Activated T-helper 2 cell treated with anti-CD3 and anti-CD28 coated beads, Interferon-gamma antibody, Interleukin-2, Interleukin-4, amounts not matched to agents 10 μg/mL and 5 μg/mL and 100 μg/mL, durations not matched to agents 14 hours and 24 hours and 36 hours (primary cell): ENCODE measurements around the gene USH1G. TPM values are rescaled to one million over a fixed set of nuclear protein-coding genes. Genes with fewer than 3 reads are reported as not detected.

Source experiments
- DNase-seq: peaks from one replicate; pipeline ENCODE4 v3.0.0; 2021; ENCODE audit warnings: low spot score
- H3K27ac Mint-ChIP-seq: one replicate; pipeline ENCODE4 v1.8.0; 2021; ENCODE audit warnings: mixed read lengths
- H3K27me3 Mint-ChIP-seq: one replicate; pipeline ENCODE4 v1.8.0; 2021; ENCODE audit warnings: low read depth, mixed read lengths
- H3K36me3 Mint-ChIP-seq: one replicate; pipeline ENCODE4 v1.8.0; 2021; ENCODE audit warnings: low read depth, mixed read lengths
- H3K4me1 Mint-ChIP-seq: one replicate; pipeline ENCODE4 v1.8.0; 2021; ENCODE audit warnings: low read depth, mixed read lengths
- H3K4me3 Mint-ChIP-seq: one replicate; pipeline ENCODE4 v1.8.0; 2021; ENCODE audit warnings: low read depth, mild to moderate bottlenecking, moderate library complexity, mixed read lengths
- H3K9me3 Mint-ChIP-seq: one replicate; pipeline ENCODE4 v1.8.0; 2021; ENCODE audit warnings: mixed read lengths
- intact Hi-C: fragments of 100-400 bp; cut with micrococcal nuclease; formaldehyde crosslinking; loops from one replicate; pipeline ENCODE4 v1.15.1; 2023
- total RNA-seq: library from RNA; stranded (reverse); gene quantifications from 2 replicates; pipeline ENCODE4 v1.2.3, GENCODE V29; 2022

The USH1G gene
- total RNA-seq, 1 donor from 2014 or later = not detected

GRCh38 chr17:74879308-74879707 is 43.7 kb downstream of the USH1G start:
- Mint-ChIP-seq H3K4me1 (no peaks in the 10 kb centered on the region), H3K27ac (no peak overlapping the region), H3K27me3 (peaks cover 3% of the 10 kb centered on the region), H3K9me3 (no peaks in the 10 kb centered on the region), H3K4me3 (no peak overlapping the region), H3K36me3 (no peaks in the 10 kb centered on the region)
- intact Hi-C loops = loop anchor here (10.0 kb wide), 1 partner anchor 1645 kb away; a partner anchor contains a TSS
- DNase-seq = no peak

GRCh38 chr17:74878658-74879057 is 44.4 kb downstream of the USH1G start:
- no peaks in the 10 kb centered on the region for H3K36me3 Mint-ChIP-seq
- intact Hi-C loops = loop anchor here (10.0 kb wide), 1 partner anchor 1644 kb away; a partner anchor contains a TSS
- peaks cover 6% of the 10 kb centered on the region for H3K4me1 Mint-ChIP-seq
- H3K4me3 Mint-ChIP-seq = no peak overlapping the region
- H3K9me3 Mint-ChIP-seq = no peaks in the 10 kb centered on the region
- no peak overlapping the region for H3K27ac Mint-ChIP-seq
- H3K27me3 Mint-ChIP-seq = peaks cover 3% of the 10 kb centered on the region
- DNase-seq = no peak

GRCh38 chr17:74877592-74878548 is 45.2 kb downstream of the USH1G start:
- no peaks in the 10 kb centered on the region for H3K36me3 Mint-ChIP-seq
- peaks cover 3% of the 10 kb centered on the region for H3K27me3 Mint-ChIP-seq
- no peak for DNase-seq
- no peak overlapping the region for H3K27ac Mint-ChIP-seq
- peaks cover 6% of the 10 kb centered on the region for H3K4me1 Mint-ChIP-seq
- intact Hi-C loops = loop anchor here (10.0 kb wide), 1 partner anchor 1643 kb away; a partner anchor contains a TSS
- H3K4me3 Mint-ChIP-seq = no peak overlapping the region
- H3K9me3 Mint-ChIP-seq = no peaks in the 10 kb centered on the region

GRCh38 chr17:74875977-74876593 is 47.0 kb downstream of the USH1G start:
- Mint-ChIP-seq H3K36me3 (peaks cover 4% of the 10 kb centered on the region), H3K4me1 (peaks cover 17% of the 10 kb centered on the region), H3K4me3 (no peak overlapping the region), H3K9me3 (no peaks in the 10 kb centered on the region), H3K27ac (no peak overlapping the region), H3K27me3 (peaks cover 3% of the 10 kb centered on the region)
- intact Hi-C loops = loop anchor here (10.0 kb wide), 1 partner anchor 1641 kb away; a partner anchor contains a TSS
- DNase-seq = no peak

- peaks cover 17% of the 10 kb centered on the region for H3K4me1 Mint-ChIP-seq
- no peak overlapping the region for H3K4me3 Mint-ChIP-seq
- no peak overlapping the region for H3K27ac Mint-ChIP-seq
- DNase-seq = no peak
- H3K36me3 Mint-ChIP-seq = peaks cover 4% of the 10 kb centered on the region
- intact Hi-C loops = loop anchor here (10.0 kb wide), 1 partner anchor 1641 kb away; a partner anchor contains a TSS
- peaks cover 3% of the 10 kb centered on the region for H3K27me3 Mint-ChIP-seq
- H3K9me3 Mint-ChIP-seq = no peaks in the 10 kb centered on the region
These were observed 47.7 kb downstream of the USH1G start for GRCh38 chr17:74875155-74875976.

GRCh38 chr17:74874615-74875037 is 48.4 kb downstream of the USH1G start:
- H3K9me3 Mint-ChIP-seq = no peaks in the 10 kb centered on the region
- peaks cover 17% of the 10 kb centered on the region for H3K4me1 Mint-ChIP-seq
- no peak overlapping the region for H3K4me3 Mint-ChIP-seq
- peaks cover 4% of the 10 kb centered on the region for H3K36me3 Mint-ChIP-seq
- intact Hi-C loops = loop anchor here (10.0 kb wide), 1 partner anchor 1640 kb away; a partner anchor contains a TSS
- no peak overlapping the region for H3K27ac Mint-ChIP-seq
- no peak for DNase-seq
- peaks cover 3% of the 10 kb centered on the region for H3K27me3 Mint-ChIP-seq

GRCh38 chr17:74873874-74874614 is 49.0 kb downstream of the USH1G start:
- Mint-ChIP-seq H3K4me1 (peaks cover 17% of the 10 kb centered on the region), H3K9me3 (no peaks in the 10 kb centered on the region), H3K27ac (peak overlapping the region; percentile 73), H3K36me3 (peaks cover 4% of the 10 kb centered on the region), H3K27me3 (peaks cover 2% of the 10 kb centered on the region), H3K4me3 (peak overlapping the region; percentile 85)
- no peak for DNase-seq
- intact Hi-C loops = loop anchor here (1.0 to 10.0 kb wide), 2 partner anchors 22 to 1639 kb away; a partner anchor contains a TSS

GRCh38 chr17:74873037-74873873 is 49.8 kb downstream of the USH1G start:
- intact Hi-C loops = loop anchor here (1.0 to 10.0 kb wide), 2 partner anchors 21 to 1638 kb away; a partner anchor contains a TSS
- Mint-ChIP-seq H3K36me3 (peaks cover 4% of the 10 kb centered on the region), H3K27me3 (peaks cover 2% of the 10 kb centered on the region), H3K9me3 (no peaks in the 10 kb centered on the region), H3K4me1 (peaks cover 17% of the 10 kb centered on the region), H3K4me3 (peak overlapping the region; percentile 85), H3K27ac (peak overlapping the region; percentile 73)
- DNase-seq = peak; percentile 97

- peak within 1 kb of the TSS; percentile 85 for H3K4me3 Mint-ChIP-seq
- DNase-seq = no peak
- H3K27ac Mint-ChIP-seq = peak within 1 kb of the TSS; percentile 73
- no peaks in the 10 kb centered on the region for H3K9me3 Mint-ChIP-seq
- peaks cover 17% of the 10 kb centered on the region for H3K4me1 Mint-ChIP-seq
- H3K27me3 Mint-ChIP-seq = peaks cover under 1% of the 10 kb centered on the region
- peaks cover 4% of the 10 kb centered on the region for H3K36me3 Mint-ChIP-seq
- intact Hi-C loops = loop anchor here (1.0 to 10.0 kb wide), 2 partner anchors 20 to 1638 kb away; a partner anchor contains a TSS
These were observed 50.6 kb downstream of the USH1G start, which contains the start of gene FDXR for GRCh38 chr17:74872313-74873036. FDXR (minus strand) TSS chr17:74872994; CDS start chr17:74872944, 50 bp downstream.

- Mint-ChIP-seq H3K9me3 (no peaks in the 10 kb centered on the region), H3K36me3 (peaks cover 4% of the 10 kb centered on the region), H3K4me3 (peak overlapping the region; percentile 85), H3K27me3 (no peaks in the 10 kb centered on the region), H3K27ac (no peak overlapping the region), H3K4me1 (peaks cover 17% of the 10 kb centered on the region)
- intact Hi-C loops = loop anchor here (10.0 kb wide), 1 partner anchor 1637 kb away; a partner anchor contains a TSS
- DNase-seq = no peak
These were observed 51.5 kb downstream of the USH1G start for GRCh38 chr17:74871356-74872076.
